HG03095 (cell line): ENCODE measurements around the gene DNAJC18.
"Not testable (repeated sequence)": the region's sequence is repeated elsewhere in the genome, so short reads cannot be mapped to it uniquely, and the experiment has no call there.

Source experiments
- ATAC-seq: cut with Tn5 transposase; IDR thresholded peaks from one replicate; pipeline ENCODE4 v1.9.1; 2021; ENCODE audit warnings: moderate library complexity; ENCODE audit not compliant: unreplicated experiment

Gene DNAJC18

GRCh38 chr5:139439013-139439903 lies at the start of gene DNAJC18:
Gene DNAJC18 (minus strand): TSS chr5:139439525. CDS start chr5:139439445, 80 bp downstream.
- ATAC-seq: peak; percentile 88

GRCh38 chr5:139488260-139488659 lies 48.9 kb upstream of the DNAJC18 start:
- no peak for ATAC-seq

- no peak for ATAC-seq
Observed at GRCh38 chr5:139486201-139486600, 46.9 kb upstream of the DNAJC18 start.

- not testable (repeated sequence) for ATAC-seq
Observed at GRCh38 chr5:139482890-139483208, 43.5 kb upstream of the DNAJC18 start.

- ATAC-seq: no peak
Observed at GRCh38 chr5:139482050-139482889, 42.9 kb upstream of the DNAJC18 start, which contains the start of gene STING1. Gene STING1 (minus strand): TSS chr5:139482758. CDS start chr5:139481704, 1,054 bp downstream.

- ATAC-seq: no peak
Observed at GRCh38 chr5:139481580-139482049, 42.3 kb upstream of the DNAJC18 start.

GRCh38 chr5:139481122-139481533 lies 41.8 kb upstream of the DNAJC18 start:
- no peak for ATAC-seq

- not testable (repeated sequence) for ATAC-seq
Observed at GRCh38 chr5:139479729-139480128, 40.4 kb upstream of the DNAJC18 start.

- ATAC-seq: not testable (repeated sequence)
Observed at GRCh38 chr5:139478657-139479423, 39.5 kb upstream of the DNAJC18 start.

GRCh38 chr5:139475865-139476617 lies 36.7 kb upstream of the DNAJC18 start:
- no peak for ATAC-seq

GRCh38 chr5:139474890-139475791 lies 35.8 kb upstream of the DNAJC18 start:
- ATAC-seq: no peak

- ATAC-seq: no peak
Observed at GRCh38 chr5:139473565-139473964, 34.2 kb upstream of the DNAJC18 start.

GRCh38 chr5:139473105-139473504 lies 33.8 kb upstream of the DNAJC18 start:
- ATAC-seq: no peak

GRCh38 chr5:139472386-139473030 lies 33.2 kb upstream of the DNAJC18 start:
- no peak for ATAC-seq

GRCh38 chr5:139470821-139471300 lies 31.5 kb upstream of the DNAJC18 start, which contains the start of gene SMIM33:
Gene SMIM33 (plus strand): TSS chr5:139471004. CDS start chr5:139471122, 118 bp downstream.
- no peak for ATAC-seq

GRCh38 chr5:139468421-139468931 lies 29.2 kb upstream of the DNAJC18 start:
- no peak for ATAC-seq

- ATAC-seq: no peak
Observed at GRCh38 chr5:139462586-139463276, 23.4 kb upstream of the DNAJC18 start, which contains the start of gene ECSCR. Gene ECSCR (minus strand): TSS chr5:139462743. CDS start chr5:139462670, 73 bp downstream.
